Stomach (tissue), 9 donors: ENCODE data around the gene TXLNB. TPM values are rescaled to one million over a fixed set of nuclear protein-coding genes. Genes with fewer than 3 reads are reported as not detected.

Source experiments
- DNase-seq, 2 donors: peaks; one replicate each; pipeline versions ENCODE4 v3.0.0 to v3.0.0-alpha.2; 2013 to 2019
- H3K27ac ChIP-seq, 5 donors: fragments of 200-600 bp in 4 of 5; sonication (generic) in 4 of 5; one replicate each; pipeline ENCODE4 v1.5.1; 2013 to 2019; ENCODE audit warnings: mild to moderate bottlenecking in 1 of 5, moderate library complexity in 1 of 5
- H3K27me3 ChIP-seq, 3 donors: fragments of 200-600 bp; sonication (generic); one replicate each; pipeline ENCODE4 v1.5.1; 2017 to 2019; ENCODE audit warnings: mixed run types in 1 of 3
- H3K36me3 ChIP-seq, 4 donors: fragments of 200-600 bp; sonication (generic); 1 replicate in 3 of 4; 2 replicates in 1 of 4; pipeline ENCODE4 v1.5.1; 2016 to 2019
- H3K4me1 ChIP-seq, 4 donors: fragments of 200-600 bp; sonication (generic); one replicate each; pipeline ENCODE4 v1.5.1; 2016 to 2019
- H3K4me3 ChIP-seq, 4 donors: fragments of 200-600 bp; sonication (generic) in 3 of 4; one replicate each; pipeline ENCODE4 v1.5.1; 2016 to 2019; ENCODE audit warnings: mild to moderate bottlenecking in 1 of 4
- H3K9me3 ChIP-seq, 4 donors: fragments of 200-600 bp; sonication (generic); one replicate each; pipeline ENCODE4 v1.5.1; 2016 to 2019
- CTCF ChIP-seq, 7 experiments: fragments of 450-650 bp in 4 of 7; fragments of 200-600 bp in 3 of 7; sonication (generic) in 3 of 7; IDR thresholded peaks; one replicate each; pipeline ENCODE4 v1.5.1; 2016 to 2019; ENCODE audit warnings: antibody characterized with exemption in 7 of 7, control low read depth in 2 of 7, mild to moderate bottlenecking in 1 of 7
- EP300 ChIP-seq: sonication (generic); formaldehyde crosslinking; IDR thresholded peaks from one replicate; pipeline ENCODE4 v1.6.1; 2017; ENCODE audit warnings: antibody characterized with exemption
- POLR2A ChIP-seq, 4 donors: fragments of 450-650 bp; IDR thresholded peaks; one replicate each; pipeline ENCODE4 v1.6.1; 2016; ENCODE audit warnings: antibody characterized with exemption in 4 of 4, control low read depth in 2 of 4, mild to moderate bottlenecking in 1 of 4, moderate library complexity in 1 of 4
- POLR2AphosphoS5 ChIP-seq, 3 donors: sonication (generic); formaldehyde crosslinking; IDR thresholded peaks; one replicate each; pipeline ENCODE4 v1.6.1; 2016; ENCODE audit warnings: antibody characterized with exemption in 3 of 3
- WGBS, 5 donors: extraction: QIAGEN DNeasy Blood & Tissue Kit in 3 of 5; methylation state at CpG; one replicate each; pipeline versions ENCODE4 v1.1.5 to v1.1.7; 2013 to 2018; 5-methylcytosine and 5-hydroxymethylcytosine counted together
- intact Hi-C: fragments of 100-400 bp; cut with DNase I; formaldehyde crosslinking; loops from one replicate; pipeline ENCODE4 v1.15.1; 2023; ENCODE audit warnings: low total_unique reads
- polyA plus RNA-seq, 3 donors: library from polyadenylated mRNA; stranded (reverse); fragments of 200-250 nt; gene quantifications; one replicate each; pipeline ENCODE4 v1.2.3, GENCODE V29; 2013
- total RNA-seq, 5 donors: library from RNA; depleted of rRNA; stranded (reverse); fragments of >200 nt; gene quantifications; one replicate each; pipeline versions ENCODE4 v1.1.0 to v1.2.3, GENCODE V29; 2014 to 2016
- donor health status: healthy with polysubstance abuse.
- donor health status: Bipolar disorder and iron deficiency.
- donor health status: healthy.

The TXLNB gene
- total and polyA plus RNA-seq, 8 donors: 0.15 to 1.5 (median 0.61) TPM; not detected in 3

- no peak overlapping the region for H3K4me3 ChIP-seq
- H3K9me3 ChIP-seq: no peaks in the 10 kb centered on the region
- H3K36me3 ChIP-seq: no peaks in the 10 kb centered on the region
- WGBS, 5 donors: 35 to 61% (median 52%) methylated on average over 2 of the region's 2 CpGs
- intact Hi-C loops: no loop called here
- H3K27ac ChIP-seq: peak overlapping the region in 3 of 5 donors; percentile 35 to 54 (median 52)
- TF ChIP-seq CTCF (IDR thresholded peaks at IDR 0.05) (no peak), POLR2AphosphoS5 (IDR thresholded peaks at IDR 0.05) (peak in 1 of 3 donors; percentile 54)
- H3K4me1 ChIP-seq: peaks cover 0 to 36% (median 15%) of the 10 kb centered on the region in 4 donors
- H3K27me3 ChIP-seq: no peaks in the 10 kb centered on the region
- DNase-seq: peak in 1 of 2 donors; percentile 53
Observed at GRCh38 chr6:139251045-139251690, 40.6 kb downstream of the TXLNB start.

- TF ChIP-seq POLR2AphosphoS5 (IDR thresholded peaks at IDR 0.05) (no peak), POLR2A (IDR thresholded peaks at IDR 0.05) (no peak), EP300 (no peak), CTCF (IDR thresholded peaks at IDR 0.05) (peak in 5 of 7 experiments; percentile 13 to 53 (median 49))
- Histone ChIP-seq H3K4me3 (no peak overlapping the region), H3K9me3 (no peaks in the 10 kb centered on the region), H3K27me3 (no peaks in the 10 kb centered on the region), H3K36me3 (no peaks in the 10 kb centered on the region), H3K4me1 (peaks cover 0 to 36% (median 15%) of the 10 kb centered on the region in 4 donors), H3K27ac (peak overlapping the region in 3 of 5 donors; percentile 35 to 54 (median 52))
- 51 to 71% (median 62%) methylated on average over 3 of the region's 3 CpGs for WGBS, 5 donors
- peak; percentile 54 to 74 for DNase-seq
- intact Hi-C loops: no loop called here
Observed at GRCh38 chr6:139250296-139251044, 41.3 kb downstream of the TXLNB start.

- intact Hi-C loops: no loop called here
- TF ChIP-seq POLR2A (IDR thresholded peaks at IDR 0.05): no peak
- no peak for TF ChIP-seq POLR2AphosphoS5 (IDR thresholded peaks at IDR 0.05)
- TF ChIP-seq EP300: no peak
- no peak for TF ChIP-seq CTCF (IDR thresholded peaks at IDR 0.05)
- Histone ChIP-seq H3K27me3 (no peaks in the 10 kb centered on the region), H3K27ac (no peak overlapping the region), H3K9me3 (no peaks in the 10 kb centered on the region), H3K36me3 (no peaks in the 10 kb centered on the region), H3K4me1 (peaks cover 0 to 36% (median 15%) of the 10 kb centered on the region in 4 donors), H3K4me3 (no peak overlapping the region)
- 42 to 54% (median 47%) methylated on average over 4 of the region's 4 CpGs for WGBS, 5 donors
- DNase-seq: no peak
Observed at GRCh38 chr6:139249395-139249794, 42.4 kb downstream of the TXLNB start.

- WGBS, 5 donors: 81 to 88% (median 83%) methylated on average over 3 of the region's 3 CpGs
- intact Hi-C loops: no loop called here
Observed at GRCh38 chr6:139248911-139249310, 42.9 kb downstream of the TXLNB start.

More at GRCh38 chr6:139248911-139249310, 42.9 kb downstream of the TXLNB start:
- Histone ChIP-seq H3K27me3 (no peaks in the 10 kb centered on the region), H3K4me3 (no peak overlapping the region), H3K4me1 (peaks cover 0 to 36% (median 15%) of the 10 kb centered on the region in 4 donors), H3K27ac (no peak overlapping the region), H3K9me3 (no peaks in the 10 kb centered on the region), H3K36me3 (no peaks in the 10 kb centered on the region)
- DNase-seq: no peak
- no peak for TF ChIP-seq POLR2A (IDR thresholded peaks at IDR 0.05)
- TF ChIP-seq CTCF (IDR thresholded peaks at IDR 0.05): no peak
- no peak for TF ChIP-seq POLR2AphosphoS5 (IDR thresholded peaks at IDR 0.05)
